Panc1 (cell line): Measurements from ENCODE around the gene MORN1. TPM values are rescaled to one million over a fixed set of nuclear protein-coding genes. Genes with fewer than 3 reads are reported as not detected.

Source experiments
- ATAC-seq: fragments of 200-7000 bp; cut with Tn5 transposase; 2 replicates; pipeline ENCODE4 v1.9.1; 2020; ENCODE audit warnings: mild to moderate bottlenecking, moderate library complexity
- BruUV-seq: library from RNA; stranded (reverse); fragments of 400-500 nt; replicated peaks from 2 replicates; lab custom pipeline; 2021; lab: Mats Ljungman, UMichigan
- CTCF ChIA-PET: fragments of 300-600 bp; sonication (Branson Sonifier 250); formaldehyde crosslinking; loops from one replicate; lab custom pipeline; 2022; ENCODE audit warnings: antibody characterized with exemption; lab: Charles Lee
- POLR2A ChIA-PET: fragments of 300-600 bp; sonication (Branson Sonifier 250); formaldehyde crosslinking; loops from one replicate; lab custom pipeline; 2022; ENCODE audit warnings: antibody characterized with exemption; lab: Charles Lee
- DNase-seq: peaks from one replicate; pipeline ENCODE4 v3.0.0-alpha.2; 2010; ENCODE audit warnings: low read depth, low spot score
- H3K27ac ChIP-seq: 2 replicates; pipeline ENCODE4 v1.5.1; 2011; ENCODE audit warnings: mild to moderate bottlenecking, low read length, inconsistent platforms
- H3K27me3 ChIP-seq: fragments of 200-500 bp; sonication (Bioruptor generic); 2 replicates; pipeline ENCODE4 v1.6.0; 2014; ENCODE audit warnings: low read length, inconsistent platforms; ENCODE audit not compliant: control insufficient read depth, insufficient read depth
- H3K36me3 ChIP-seq: fragments of 200-500 bp; sonication (Bioruptor generic); 2 replicates; pipeline ENCODE4 v1.5.1; 2014; ENCODE audit warnings: inconsistent platforms, mild to moderate bottlenecking, low read length, moderate library complexity; ENCODE audit not compliant: control insufficient read depth, insufficient read depth
- H3K4me1 ChIP-seq: 2 replicates; pipeline ENCODE4 v1.5.1; 2011; ENCODE audit warnings: inconsistent platforms, mild to moderate bottlenecking, low read length, moderate library complexity; ENCODE audit not compliant: control insufficient read depth, insufficient read depth
- H3K4me3 ChIP-seq, 2 experiments: 2 replicates each; pipeline ENCODE4 v1.5.1; 2011 to 2012; ENCODE audit warnings: low read depth in 2 of 2, low read length in 2 of 2, mild to moderate bottlenecking in 2 of 2, inconsistent platforms in 1 of 2, moderate library complexity in 1 of 2
- H3K9me3 ChIP-seq: fragments of 200-500 bp; sonication (Bioruptor generic); 2 replicates; pipeline ENCODE4 v1.5.1; 2014; ENCODE audit warnings: low read depth, mild to moderate bottlenecking, inconsistent platforms, low read length, moderate library complexity; ENCODE audit not compliant: control insufficient read depth, insufficient read depth
- POLR2AphosphoS5 ChIP-seq: IDR thresholded peaks from 2 replicates; pipeline ENCODE4 v1.6.1; 2012; ENCODE audit warnings: mild to moderate bottlenecking, low read depth, low read length, moderate library complexity
- SIN3A ChIP-seq: IDR thresholded peaks from 2 replicates; pipeline ENCODE4 v1.6.1; 2012; ENCODE audit warnings: low read depth, mild to moderate bottlenecking, low read length, moderate library complexity, borderline replicate concordance; ENCODE audit not compliant: insufficient read depth
- TCF7L2 ChIP-seq: IDR thresholded peaks from 2 replicates; pipeline ENCODE4 v1.6.1; 2011; ENCODE audit warnings: mild to moderate bottlenecking, low read depth, low read length, inconsistent platforms
- in situ Hi-C: cut with HindIII; loops from 2 replicates; pipeline ENCODE4 v1.10.0; 2016; ENCODE audit warnings: low sequenced_read_pairs, low pct_unique_long_range_greater_than_20kb
- intact Hi-C: fragments of 100-400 bp; cut with micrococcal nuclease; formaldehyde crosslinking; loops from one replicate; pipeline ENCODE4 v1.10.0; 2022; ENCODE audit not compliant: unreplicated experiment
- total RNA-seq: library from RNA; stranded (reverse); gene quantifications from one replicate; pipeline ENCODE4 v1.2.1, GENCODE V29; 2021; ENCODE audit not compliant: unreplicated experiment
- TF ChIP-seq, protein P1 (sequence below): fragments of 450-650 bp; IDR thresholded peaks from 2 replicates; pipeline ENCODE4 v1.5.1; 2017; ENCODE audit warnings: mild to moderate bottlenecking
- TF ChIP-seq, protein P2 (sequence below), 2 experiments: IDR thresholded peaks; 2 replicates each; pipeline ENCODE4 v1.6.1; 2011 to 2012; ENCODE audit warnings: low read depth in 2 of 2, control low read depth in 1 of 2, low read length in 1 of 2, mild to moderate bottlenecking in 1 of 2, moderate library complexity in 1 of 2; ENCODE audit not compliant: insufficient read depth in 1 of 2

The MORN1 gene
- total RNA-seq, 1 experiment from 2014 or later, result 21.3 TPM

DNA sequence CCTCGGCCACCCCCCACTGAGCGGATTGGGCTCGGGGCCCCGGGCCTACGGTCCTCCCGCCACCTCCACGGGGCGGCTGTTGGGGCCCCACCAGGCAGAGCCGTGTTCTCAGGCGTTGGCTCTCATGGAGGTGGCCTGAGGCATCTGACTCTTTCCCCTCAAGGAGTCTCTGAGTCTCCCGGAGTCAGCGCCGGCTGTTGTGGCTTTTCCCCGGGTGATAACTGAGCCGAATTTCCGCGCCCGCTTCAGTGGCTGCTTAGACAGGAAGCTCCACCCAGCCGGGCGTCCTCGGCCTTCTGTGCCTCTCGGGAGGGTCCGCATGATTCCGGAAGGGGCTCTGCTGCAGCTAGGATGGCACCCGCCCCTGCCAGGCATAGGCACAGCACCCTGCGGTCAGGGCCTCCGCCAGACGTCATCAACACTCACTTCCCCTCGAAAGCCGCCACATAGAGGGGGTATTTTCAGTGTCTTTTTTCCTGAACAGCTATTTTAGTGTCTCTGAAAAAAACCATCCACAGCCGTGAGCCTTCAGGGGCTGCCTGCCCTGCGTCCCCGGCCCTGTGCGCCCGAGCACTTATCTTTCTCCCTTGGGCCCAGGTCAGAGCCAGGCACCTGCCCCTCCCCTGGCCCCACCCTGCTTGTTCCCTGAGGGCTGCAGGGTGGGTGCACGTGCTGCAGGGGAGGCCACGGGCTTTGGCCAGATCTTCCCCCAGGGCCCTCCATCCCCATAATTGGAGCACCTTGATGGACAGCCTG, 90.3 kb downstream of the MORN1 start:
- BruUV-seq, result no TSS peak
- ChIA-PET CTCF (no interaction called here), POLR2A (no interaction called here)
- DNase-seq (no peak), ATAC-seq (no peak)
- Histone ChIP-seq H3K27ac (no peak overlapping the region), H3K4me1 (no peaks in the 10 kb centered on the region; the same call in 1 of the 2 replicates), H3K27me3 (no peaks in the 10 kb centered on the region), H3K36me3 (no peaks in the 10 kb centered on the region; the same call in 1 of the 2 replicates), H3K4me3 (no peak overlapping the region), H3K9me3 (no peaks in the 10 kb centered on the region)
- TF ChIP-seq SIN3A, result no peak
- intact Hi-C loops, result no loop called here
- in situ Hi-C loops, result no loop called here

DNA sequence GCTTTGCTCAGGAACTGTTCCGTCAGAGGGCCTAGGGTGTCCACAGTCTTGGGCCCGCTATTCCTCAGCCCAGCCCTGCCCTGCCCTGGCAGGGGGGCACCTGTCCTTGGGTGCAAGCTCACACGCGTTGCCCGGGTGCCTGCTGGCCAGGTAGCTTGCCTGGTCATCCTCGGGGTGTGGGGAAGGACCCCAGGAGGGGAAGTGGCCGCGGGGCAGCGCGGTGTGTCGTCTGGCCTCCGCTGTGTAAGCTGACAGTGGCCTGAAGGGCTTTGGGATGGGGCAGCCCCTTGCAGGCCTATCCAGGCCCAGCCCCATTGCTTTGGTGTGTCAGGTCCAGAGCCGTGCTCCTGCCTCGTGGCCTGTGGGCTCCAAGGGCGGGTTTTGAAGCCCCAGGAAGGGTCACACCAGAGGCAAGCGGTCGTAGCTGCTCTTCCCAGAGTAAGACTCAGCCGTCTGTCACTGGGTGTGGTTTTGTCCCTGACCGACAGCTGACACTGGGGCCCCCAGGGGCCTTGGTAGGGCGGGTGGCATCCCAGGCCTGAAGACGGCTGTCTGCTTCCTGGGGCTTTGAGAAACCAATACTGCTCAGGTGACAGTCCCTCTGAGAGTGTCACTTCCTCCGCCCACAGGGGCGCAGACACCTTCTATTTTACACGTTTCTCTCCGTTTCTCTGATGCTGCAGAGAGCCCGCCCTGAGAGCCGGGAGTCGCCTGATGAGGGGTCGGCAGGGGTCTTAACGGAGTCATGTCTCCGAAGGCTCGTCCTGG, 91.2 kb downstream of the MORN1 start:
- ChIA-PET CTCF (no interaction called here), POLR2A (no interaction called here)
- no peaks in the 10 kb centered on the region; the same call in 1 of the 2 replicates for H3K4me1 ChIP-seq
- no peaks in the 10 kb centered on the region for H3K9me3 ChIP-seq
- TF ChIP-seq TCF7L2 (no peak), POLR2AphosphoS5 (no peak)
- no peaks in the 10 kb centered on the region; the same call in 1 of the 2 replicates for H3K36me3 ChIP-seq
- H3K27me3 ChIP-seq, result no peaks in the 10 kb centered on the region
- H3K27ac ChIP-seq, result no peak overlapping the region
- intact Hi-C loops (no loop called here), in situ Hi-C loops (no loop called here)
- no peak for DNase-seq
- H3K4me3 ChIP-seq, result no peak overlapping the region
- BruUV-seq, result no TSS peak
- ATAC-seq, result peak; percentile 24; the same call in 1 of the 2 replicates

DNA sequence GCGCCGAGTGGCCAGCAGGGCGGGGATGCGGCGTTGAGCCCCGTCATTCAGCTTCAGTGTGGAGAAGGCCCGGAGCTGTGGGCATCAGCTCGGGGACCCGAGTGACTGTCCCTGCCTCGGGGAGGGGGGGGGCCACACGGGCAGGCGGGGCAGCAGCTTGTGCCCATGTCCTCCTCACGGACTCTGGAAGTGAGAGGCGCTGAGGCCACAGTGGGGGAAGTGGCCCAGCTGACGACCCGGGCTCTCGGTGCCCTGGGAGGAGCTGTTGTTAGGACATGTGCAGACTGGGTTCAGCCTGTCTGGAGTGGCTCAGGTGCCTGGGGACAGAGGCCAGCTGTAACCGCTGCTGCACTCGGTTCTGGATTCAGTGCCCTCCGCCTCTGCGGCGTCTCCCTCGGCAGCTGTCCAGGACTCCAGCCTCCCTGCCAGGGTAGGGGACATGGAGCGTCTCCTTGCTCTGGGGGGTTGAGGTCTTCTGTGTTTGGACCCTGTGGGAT, 92.2 kb downstream of the MORN1 start:
- TF ChIP-seq SIN3A (no peak), TCF7L2 (no peak), POLR2AphosphoS5 (no peak)
- TF ChIP-seq, protein P1, sequence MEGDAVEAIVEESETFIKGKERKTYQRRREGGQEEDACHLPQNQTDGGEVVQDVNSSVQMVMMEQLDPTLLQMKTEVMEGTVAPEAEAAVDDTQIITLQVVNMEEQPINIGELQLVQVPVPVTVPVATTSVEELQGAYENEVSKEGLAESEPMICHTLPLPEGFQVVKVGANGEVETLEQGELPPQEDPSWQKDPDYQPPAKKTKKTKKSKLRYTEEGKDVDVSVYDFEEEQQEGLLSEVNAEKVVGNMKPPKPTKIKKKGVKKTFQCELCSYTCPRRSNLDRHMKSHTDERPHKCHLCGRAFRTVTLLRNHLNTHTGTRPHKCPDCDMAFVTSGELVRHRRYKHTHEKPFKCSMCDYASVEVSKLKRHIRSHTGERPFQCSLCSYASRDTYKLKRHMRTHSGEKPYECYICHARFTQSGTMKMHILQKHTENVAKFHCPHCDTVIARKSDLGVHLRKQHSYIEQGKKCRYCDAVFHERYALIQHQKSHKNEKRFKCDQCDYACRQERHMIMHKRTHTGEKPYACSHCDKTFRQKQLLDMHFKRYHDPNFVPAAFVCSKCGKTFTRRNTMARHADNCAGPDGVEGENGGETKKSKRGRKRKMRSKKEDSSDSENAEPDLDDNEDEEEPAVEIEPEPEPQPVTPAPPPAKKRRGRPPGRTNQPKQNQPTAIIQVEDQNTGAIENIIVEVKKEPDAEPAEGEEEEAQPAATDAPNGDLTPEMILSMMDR, result no peak
- TF ChIP-seq, protein P2, sequence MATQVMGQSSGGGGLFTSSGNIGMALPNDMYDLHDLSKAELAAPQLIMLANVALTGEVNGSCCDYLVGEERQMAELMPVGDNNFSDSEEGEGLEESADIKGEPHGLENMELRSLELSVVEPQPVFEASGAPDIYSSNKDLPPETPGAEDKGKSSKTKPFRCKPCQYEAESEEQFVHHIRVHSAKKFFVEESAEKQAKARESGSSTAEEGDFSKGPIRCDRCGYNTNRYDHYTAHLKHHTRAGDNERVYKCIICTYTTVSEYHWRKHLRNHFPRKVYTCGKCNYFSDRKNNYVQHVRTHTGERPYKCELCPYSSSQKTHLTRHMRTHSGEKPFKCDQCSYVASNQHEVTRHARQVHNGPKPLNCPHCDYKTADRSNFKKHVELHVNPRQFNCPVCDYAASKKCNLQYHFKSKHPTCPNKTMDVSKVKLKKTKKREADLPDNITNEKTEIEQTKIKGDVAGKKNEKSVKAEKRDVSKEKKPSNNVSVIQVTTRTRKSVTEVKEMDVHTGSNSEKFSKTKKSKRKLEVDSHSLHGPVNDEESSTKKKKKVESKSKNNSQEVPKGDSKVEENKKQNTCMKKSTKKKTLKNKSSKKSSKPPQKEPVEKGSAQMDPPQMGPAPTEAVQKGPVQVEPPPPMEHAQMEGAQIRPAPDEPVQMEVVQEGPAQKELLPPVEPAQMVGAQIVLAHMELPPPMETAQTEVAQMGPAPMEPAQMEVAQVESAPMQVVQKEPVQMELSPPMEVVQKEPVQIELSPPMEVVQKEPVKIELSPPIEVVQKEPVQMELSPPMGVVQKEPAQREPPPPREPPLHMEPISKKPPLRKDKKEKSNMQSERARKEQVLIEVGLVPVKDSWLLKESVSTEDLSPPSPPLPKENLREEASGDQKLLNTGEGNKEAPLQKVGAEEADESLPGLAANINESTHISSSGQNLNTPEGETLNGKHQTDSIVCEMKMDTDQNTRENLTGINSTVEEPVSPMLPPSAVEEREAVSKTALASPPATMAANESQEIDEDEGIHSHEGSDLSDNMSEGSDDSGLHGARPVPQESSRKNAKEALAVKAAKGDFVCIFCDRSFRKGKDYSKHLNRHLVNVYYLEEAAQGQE (IDR thresholded peaks at IDR 0.05; ENCODE audit: insufficient read depth in 1 of 2, low read depth in 2 of 2, low read length in 1 of 2), result no peak
- ChIA-PET CTCF (no interaction called here), POLR2A (no interaction called here)
- H3K27ac ChIP-seq, result no peak overlapping the region
- H3K4me3 ChIP-seq, result no peak overlapping the region
- ATAC-seq (peak; percentile 31; the same call in 1 of the 2 replicates), DNase-seq (no peak)
- BruUV-seq, result no TSS peak
- H3K4me1 ChIP-seq, result no peaks in the 10 kb centered on the region; the same call in 1 of the 2 replicates
- no peaks in the 10 kb centered on the region for H3K27me3 ChIP-seq
- in situ Hi-C loops (no loop called here), intact Hi-C loops (no loop called here)
- H3K9me3 ChIP-seq, result no peaks in the 10 kb centered on the region
- no peaks in the 10 kb centered on the region; the same call in 1 of the 2 replicates for H3K36me3 ChIP-seq
